ENCODE data around the gene TECR.

GRCh38 chr19:14505488-14506239 lies 23.7 kb upstream of the TECR start:
- TF ChIP-seq CTCF (conservative IDR thresholded peaks at IDR 0.05; ENCODE audit: low read depth, low read length) (peak; percentile 93), EZH2 (IDR thresholded peaks at IDR 0.05; ENCODE audit: low read length, unreplicated experiment) (no peak)
